ENCODE results near the gene SERPINH1.
"Not testable (repeated sequence)": the region's sequence is repeated elsewhere in the genome, so short reads cannot be mapped to it uniquely, and the experiment has no call there.

SERPINH1 gene

GRCh38 chr11:75578977-75579376, 16.9 kb downstream of the SERPINH1 start:
- DNase-seq: no peak

- DNase-seq: no peak
Observed at GRCh38 chr11:75579841-75580240, 17.8 kb downstream of the SERPINH1 start.

DNA sequence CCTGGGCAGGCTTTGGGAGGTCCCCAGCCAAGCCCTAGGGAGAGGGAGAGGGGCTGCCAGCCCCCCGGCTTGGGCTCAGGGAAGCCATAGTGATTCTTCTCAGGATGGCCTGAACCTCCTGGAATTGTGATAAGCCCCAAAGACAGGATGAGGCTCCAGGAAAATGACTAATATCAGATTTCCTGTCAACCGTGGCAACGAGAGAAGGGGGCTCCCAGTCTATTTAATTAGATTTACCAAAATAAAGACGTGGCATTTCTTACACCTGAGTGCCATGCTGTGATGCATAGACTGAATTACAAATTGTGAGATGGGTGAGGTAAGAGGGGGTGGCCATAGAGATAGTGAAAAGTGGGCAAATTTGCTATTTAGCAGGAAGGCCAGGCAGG, 20.4 kb downstream of the SERPINH1 start:
- DNase-seq: peak; percentile 16

DNA sequence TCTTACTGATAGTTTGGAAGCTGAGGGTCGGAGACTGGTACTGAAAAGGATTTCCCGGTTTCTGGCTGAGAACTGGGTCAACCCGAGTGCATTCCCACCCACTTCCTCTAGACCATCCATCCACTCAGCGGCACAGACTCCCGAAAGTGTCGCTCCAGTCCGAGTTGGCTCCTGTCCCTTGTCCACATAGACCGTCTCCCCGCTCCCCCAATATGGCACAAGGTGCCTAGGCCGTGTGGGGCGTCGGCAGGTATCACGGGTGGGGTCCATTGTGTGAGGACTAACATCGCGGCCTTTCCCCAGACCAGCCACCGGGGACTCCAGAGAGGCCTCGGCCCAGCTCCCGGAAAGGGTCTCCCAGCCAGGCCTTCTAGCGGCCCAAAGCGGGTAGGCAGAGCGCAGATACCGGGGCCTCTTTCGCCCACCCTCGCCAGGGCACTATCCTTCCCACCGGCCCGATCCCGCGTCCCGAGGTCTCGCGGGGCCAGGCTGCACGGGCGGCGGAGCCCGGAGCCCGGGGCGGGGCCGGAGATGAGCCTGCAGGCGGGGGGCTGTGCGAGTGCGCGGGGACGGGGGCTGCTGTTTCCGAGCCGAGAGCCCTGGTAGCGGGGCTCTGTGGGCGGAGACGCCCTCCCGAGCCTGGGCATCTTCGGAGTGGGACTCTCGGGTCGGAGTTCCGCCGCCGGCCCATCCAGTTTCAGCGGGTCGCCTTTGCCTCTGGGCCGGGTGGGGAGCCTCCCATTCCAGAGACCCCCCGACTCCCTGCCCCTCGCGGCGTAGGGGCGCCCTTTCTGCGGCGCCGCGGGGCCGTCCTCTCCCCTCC, 21.1 kb downstream of the SERPINH1 start:
- DNase-seq: peak; percentile 53

DNA sequence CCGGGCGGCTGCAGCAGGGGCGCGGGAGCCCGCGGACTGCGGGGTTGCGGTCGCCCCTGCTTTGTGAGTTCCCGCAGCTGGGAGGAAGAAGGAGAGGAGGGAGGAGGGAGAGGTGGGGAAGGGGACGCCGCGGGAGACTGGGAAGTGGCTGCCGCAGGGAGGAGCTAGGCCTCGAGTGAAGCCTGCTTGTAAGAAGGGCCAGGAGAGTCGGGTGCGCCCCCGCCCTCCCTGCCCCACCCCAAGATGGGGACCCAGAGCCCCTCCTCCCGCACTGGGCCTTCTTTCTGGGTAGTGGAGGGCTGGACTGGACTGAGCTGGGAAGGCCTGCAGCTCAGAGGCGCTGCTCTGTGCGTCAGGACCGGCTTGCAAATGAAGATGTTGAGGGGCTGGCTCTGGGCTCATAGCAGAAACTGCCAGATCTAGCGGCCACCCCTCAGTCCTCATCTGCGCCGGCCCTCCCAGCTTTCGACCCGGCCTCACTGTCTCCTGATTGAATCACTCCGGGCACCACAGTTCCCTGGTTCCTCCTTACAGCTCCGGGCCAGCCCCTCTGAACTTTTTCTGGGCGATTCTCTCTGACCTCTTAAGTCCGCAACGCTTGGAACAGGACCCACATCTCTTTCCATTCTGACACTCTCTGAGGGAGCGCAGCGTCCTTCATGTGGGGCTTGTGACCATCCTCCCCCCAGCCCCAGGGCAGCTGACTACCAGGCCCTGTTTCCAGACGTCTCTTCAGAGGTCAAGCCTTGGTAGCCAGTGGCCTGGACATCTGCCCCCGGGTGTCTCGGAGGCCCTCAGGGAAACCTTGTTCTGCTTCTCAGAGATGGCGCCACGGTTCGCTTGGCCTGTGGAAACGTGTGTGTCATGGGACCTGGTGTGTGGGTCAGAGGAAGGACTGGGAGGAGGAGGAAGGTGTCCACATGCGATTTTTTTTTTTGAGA, 21.9 kb downstream of the SERPINH1 start:
- DNase-seq: no peak

DNA sequence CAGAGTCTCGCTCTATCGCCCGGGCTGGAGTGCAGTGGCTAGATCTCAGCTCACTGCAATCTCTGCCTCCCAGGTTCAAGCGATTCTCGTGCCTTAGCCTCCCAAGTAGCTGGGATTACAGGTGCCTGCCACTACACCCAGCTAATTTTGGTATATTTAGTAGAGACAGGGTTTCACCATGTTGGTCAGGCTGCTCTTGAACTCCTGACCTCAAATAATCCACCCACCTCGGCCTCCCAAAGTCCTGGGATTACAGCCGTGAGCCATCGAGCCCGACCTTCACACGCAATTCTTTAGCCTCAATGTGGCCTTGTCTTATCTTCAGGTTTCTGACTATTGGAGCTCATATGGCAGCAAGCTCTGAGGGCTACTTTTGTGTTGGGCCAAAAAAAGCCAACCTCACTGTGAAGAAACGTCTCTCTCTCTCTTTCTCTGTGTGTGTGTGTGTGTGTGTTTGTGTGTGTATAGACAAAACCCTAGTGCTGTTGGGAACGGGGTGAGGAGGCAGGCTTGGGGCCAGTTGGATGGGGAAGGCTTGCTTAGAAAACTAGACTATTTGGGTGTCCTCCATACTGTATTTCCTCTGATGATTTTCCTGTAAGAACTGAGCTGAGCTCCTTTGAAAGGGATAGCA, 22.7 kb downstream of the SERPINH1 start:
- DNase-seq: not testable (repeated sequence)

DNA sequence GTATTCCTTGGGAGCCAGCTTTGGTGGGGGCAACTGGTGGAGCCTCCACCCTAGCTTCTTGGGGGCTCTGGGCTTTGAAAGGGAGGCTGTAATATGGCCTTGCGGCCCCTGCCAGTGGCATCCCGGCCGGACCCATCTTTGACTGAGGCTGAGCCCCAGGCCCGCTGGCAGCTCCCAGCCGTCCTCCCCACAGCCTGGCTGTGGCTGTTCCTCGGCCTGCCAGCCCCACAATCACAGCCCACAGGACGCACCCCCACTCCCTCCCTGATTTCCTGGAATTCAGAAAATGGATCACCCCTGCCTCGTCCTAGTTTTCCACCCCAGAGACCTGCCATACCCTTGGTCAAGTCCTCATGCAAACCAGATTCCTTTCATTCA, 23.2 kb downstream of the SERPINH1 start:
- DNase-seq: no peak

DNA sequence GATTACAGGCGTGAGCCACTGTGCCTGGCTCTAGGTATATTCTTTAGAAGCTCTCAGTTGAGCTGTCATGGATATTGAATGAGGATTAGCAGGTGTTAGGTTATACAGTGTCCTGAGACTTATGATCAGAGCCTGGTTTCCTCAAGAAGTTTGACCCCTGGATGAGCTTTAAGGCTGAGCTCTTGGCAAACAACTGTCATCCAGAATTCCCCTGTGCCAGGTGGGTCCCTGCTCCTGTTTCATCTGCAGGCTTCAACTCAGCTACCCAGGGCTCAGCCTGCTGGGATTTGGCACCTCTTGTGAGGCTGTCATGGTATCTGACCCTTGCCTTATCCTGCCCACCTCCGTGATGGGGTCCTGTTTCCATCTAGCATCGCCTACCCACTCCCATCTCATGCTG, 24.3 kb downstream of the SERPINH1 start:
- DNase-seq: no peak

DNA sequence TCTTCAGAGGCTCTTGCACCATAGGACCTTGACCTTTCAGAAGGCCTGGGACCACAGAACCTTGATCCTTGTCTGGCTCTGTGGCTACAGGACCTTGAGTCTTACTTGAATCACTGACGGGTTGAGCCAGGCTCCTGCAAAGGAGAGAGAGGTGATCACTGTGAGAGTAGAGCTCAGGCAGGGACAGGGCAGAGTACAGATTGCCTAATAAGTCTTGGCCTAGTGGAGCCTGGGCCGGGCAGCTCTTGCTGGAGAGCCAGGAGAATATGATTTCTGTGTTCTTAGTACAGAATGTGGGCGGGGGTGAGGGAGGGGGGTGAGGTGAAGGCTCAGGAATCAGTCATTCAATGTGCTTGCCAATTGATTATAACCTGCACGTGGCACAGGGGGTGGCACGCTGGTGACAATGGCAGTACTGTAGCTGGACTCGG, 26.0 kb downstream of the SERPINH1 start:
- no peak for DNase-seq

DNA sequence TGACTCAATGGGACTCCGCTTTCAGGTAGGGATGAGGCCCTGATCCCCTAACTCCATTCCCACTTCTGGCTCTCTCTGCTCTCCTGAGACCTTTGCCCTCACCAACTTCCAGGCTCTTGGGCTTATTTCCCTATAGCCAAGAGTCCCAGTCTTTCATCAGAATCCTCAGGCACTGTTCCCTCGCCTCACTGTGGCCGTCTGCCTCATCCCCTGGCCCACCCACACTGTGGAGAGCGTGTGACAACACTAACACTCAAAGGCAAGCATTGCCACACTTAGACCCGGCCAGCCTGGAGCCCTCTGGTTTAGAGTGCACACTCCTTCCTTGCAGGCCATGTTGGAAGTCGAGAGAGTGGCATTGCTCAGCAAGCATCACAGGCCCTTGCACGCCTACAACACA, 27.0 kb downstream of the SERPINH1 start:
- DNase-seq: no peak

- DNase-seq: no peak
Observed at GRCh38 chr11:75589933-75590332, 27.9 kb downstream of the SERPINH1 start.

- DNase-seq: no peak
Observed at GRCh38 chr11:75591371-75591770, 29.3 kb downstream of the SERPINH1 start.

DNA sequence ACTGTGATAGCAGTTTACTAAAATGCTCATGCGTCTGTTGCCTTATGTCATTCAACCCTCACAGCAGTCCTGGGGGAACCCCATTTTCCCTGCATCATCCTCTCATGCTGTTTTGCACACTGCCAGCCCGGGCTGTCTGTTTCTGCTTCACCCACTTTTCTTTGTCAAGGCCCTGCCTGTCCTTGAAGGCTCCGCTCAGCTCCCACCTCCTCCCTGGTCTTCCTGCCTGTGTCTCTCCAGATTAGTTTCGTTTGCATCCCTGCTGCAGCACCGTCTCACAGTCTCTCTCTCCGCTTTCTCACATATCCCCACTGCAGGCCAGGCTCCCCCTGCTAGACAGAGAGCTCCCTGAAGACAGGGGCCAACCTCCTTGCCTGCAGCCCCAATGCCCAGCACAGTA, 29.9 kb downstream of the SERPINH1 start:
- DNase-seq: no peak

DNA sequence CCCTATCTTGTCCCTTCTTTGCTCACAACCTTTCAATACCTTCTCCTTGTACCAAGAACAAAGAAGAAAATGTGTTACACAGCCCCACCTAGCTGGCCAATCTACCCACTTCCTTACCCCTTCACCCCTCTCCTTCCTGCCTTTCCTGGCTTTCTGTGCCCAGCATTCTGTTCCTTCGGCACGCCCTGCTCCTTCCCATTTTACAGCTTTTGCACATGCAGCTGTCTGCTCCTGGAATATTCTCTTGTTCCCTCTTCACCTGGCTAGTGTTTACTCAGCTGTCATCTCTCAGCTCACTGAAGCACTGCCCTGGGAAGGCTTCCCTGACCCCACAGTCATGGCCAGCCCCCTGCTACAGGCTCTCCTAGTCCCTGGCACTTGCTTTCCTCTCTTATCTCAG, 30.7 kb downstream of the SERPINH1 start:
- no peak for DNase-seq

DNA sequence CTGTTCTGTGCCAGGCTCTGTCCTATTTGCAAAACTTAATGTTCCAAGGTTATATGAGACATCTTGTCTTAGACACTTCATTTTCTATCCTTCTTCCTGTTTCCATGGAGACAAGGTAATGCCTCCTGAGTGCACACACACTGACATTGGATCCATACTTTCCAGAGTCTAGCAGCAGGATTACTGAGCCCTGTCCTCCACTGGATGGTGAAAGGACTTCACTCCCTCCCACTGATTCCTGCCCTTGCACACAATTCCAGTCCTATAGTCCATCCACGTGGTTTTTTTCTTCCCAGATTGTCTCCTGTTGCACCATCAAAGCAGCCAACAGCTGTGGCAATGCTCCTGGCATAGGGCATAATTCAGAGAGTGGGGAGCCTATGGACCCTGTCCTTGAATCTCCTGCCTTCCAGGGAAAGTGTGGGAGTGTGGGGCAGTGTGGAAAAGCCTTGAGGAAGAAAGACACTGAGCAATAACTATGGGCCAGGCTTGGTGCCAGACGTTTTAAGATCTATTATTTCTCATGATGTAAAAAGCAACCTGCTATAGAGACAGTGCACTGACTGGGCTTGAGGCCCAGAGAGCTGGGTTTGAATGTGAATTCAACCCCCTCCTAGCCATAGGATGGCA, 31.3 kb downstream of the SERPINH1 start:
- no peak for DNase-seq

- no peak for DNase-seq
Observed at GRCh38 chr11:75594211-75594610, 32.2 kb downstream of the SERPINH1 start.

- no peak for DNase-seq
Observed at GRCh38 chr11:75595429-75595828, 33.4 kb downstream of the SERPINH1 start.

DNA sequence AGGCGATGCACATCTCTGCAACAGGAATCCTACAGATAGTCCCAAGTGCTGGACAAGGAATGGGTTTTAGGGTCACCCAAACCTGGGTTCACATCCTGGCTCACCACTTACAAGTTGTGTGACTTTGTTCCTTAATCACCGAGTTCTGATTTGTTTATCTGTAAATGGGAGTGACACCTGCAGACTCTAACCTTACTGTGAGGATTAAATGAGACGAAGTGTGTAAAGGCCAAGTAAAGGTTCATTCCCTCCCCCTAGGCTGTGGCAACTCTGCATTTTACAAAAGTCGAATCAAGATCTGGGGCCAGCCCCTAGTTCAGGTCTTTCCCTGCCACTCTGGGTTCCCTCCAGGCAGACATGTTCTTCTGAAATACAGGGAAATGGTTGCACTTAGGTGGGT, 34.9 kb downstream of the SERPINH1 start:
- no peak for DNase-seq

DNA sequence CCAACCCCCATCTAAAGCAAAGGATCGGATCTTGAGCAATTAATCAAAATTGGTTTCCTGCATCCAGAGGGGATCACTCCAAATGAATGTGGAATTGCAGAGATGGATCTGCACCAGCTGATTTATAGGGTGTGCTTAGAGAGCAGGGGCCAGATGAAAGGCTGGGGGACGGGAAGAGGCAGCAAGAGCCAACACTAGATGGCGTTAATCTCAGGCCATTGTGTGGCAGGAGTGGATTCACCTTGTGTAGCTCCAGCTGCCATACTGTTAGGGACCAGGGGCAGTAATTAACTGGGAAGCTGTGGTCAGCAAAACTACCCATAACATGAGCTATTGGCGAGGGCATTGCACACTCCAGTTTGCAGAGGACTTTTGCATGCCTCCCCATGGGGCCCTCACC, 35.6 kb downstream of the SERPINH1 start:
- peak; percentile 39 for DNase-seq

- DNase-seq: no peak
Observed at GRCh38 chr11:75598264-75598663, 36.2 kb downstream of the SERPINH1 start.

GRCh38 chr11:75598900-75599299, 36.8 kb downstream of the SERPINH1 start:
- DNase-seq: no peak

DNA sequence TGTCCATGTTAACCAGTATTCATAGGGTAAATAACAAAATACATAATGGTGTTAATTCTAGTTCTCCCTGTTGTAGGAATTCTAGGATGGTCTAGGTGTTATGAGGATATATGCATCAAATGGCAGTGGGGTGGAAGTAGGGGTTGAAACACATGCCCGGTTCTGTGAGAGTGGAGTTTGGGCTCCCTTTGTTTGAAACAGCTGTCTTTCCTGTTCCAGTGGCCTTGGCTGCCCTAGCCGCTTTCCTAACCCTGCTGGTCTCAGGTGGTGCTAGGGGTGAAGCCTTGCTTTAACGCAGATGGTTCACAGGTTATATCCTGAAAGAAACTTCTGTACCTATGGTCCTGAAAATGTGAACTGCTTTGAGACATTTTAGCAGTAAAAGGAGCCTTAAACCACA, 38.3 kb downstream of the SERPINH1 start:
- no peak for DNase-seq

DNA sequence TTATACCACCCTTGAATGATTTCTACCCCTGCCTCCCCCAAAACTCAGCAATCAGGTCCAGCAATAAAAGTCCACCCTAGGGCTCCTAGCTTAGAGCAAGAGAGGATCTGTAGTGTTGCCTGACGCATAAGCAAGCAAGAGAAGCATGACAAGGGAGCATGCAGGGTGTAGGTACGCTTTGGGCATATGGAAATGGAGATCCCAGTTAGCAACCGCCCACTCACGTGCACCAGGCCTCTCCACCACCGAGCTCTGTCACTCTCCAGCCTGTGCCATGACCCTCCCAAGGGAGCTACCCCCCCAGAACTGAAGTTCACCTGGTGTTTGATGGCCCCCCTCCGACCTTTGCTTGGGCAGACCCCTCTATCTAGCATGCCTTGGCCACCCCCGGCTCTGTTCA, 39.4 kb downstream of the SERPINH1 start:
- DNase-seq: no peak
